CD14-positive monocyte (primary cell): ENCODE results near the gene VAMP7. TPM values are rescaled to one million over a fixed set of nuclear protein-coding genes. Genes with fewer than 3 reads are reported as not detected.

Experiments
- DNase-seq, 3 donors: peaks; one replicate each; pipeline ENCODE4 v3.0.0-alpha.2; 2011 to 2022
- H2AFZ ChIP-seq: 2 replicates; pipeline ENCODE4 v1.6.0; 2012; ENCODE audit warnings: mild to moderate bottlenecking, low read depth, low read length, inconsistent platforms; ENCODE audit not compliant: insufficient read depth, poor library complexity, severe bottlenecking
- H3K27ac ChIP-seq, 2 donors: 1 replicate in 1 of 2; 2 replicates in 1 of 2; pipeline ENCODE4 v1.5.1; 2012 to 2013; ENCODE audit warnings: low read length in 2 of 2, control low read depth in 1 of 2, inconsistent platforms in 1 of 2, low read depth in 1 of 2, mild to moderate bottlenecking in 1 of 2
- H3K27me3 ChIP-seq, 2 donors: one replicate each; pipeline versions ENCODE4 v1.6.0 to v1.6.1; 2011 to 2013; ENCODE audit warnings: low read length in 2 of 2; ENCODE audit not compliant: control insufficient read depth in 2 of 2, insufficient read depth in 2 of 2
- H3K36me3 ChIP-seq, 2 donors: replicated peaks in 1 of 2; 1 replicate in 1 of 2; 2 replicates in 1 of 2; pipeline versions ENCODE4 v1.5.1 to v1.6.1; 2012 to 2013; ENCODE audit warnings: low read length in 2 of 2, control low read depth in 1 of 2, inconsistent platforms in 1 of 2, mild to moderate bottlenecking in 1 of 2; ENCODE audit not compliant: insufficient read depth in 2 of 2, control insufficient read depth in 1 of 2
- H3K4me1 ChIP-seq, 2 donors: 1 replicate in 1 of 2; 2 replicates in 1 of 2; pipeline versions ENCODE4 v1.5.1 to v1.6.1; 2012 to 2013; ENCODE audit warnings: low read length in 2 of 2, control low read depth in 1 of 2, inconsistent platforms in 1 of 2, mild to moderate bottlenecking in 1 of 2, moderate library complexity in 1 of 2; ENCODE audit not compliant: insufficient read depth in 2 of 2, control insufficient read depth in 1 of 2
- H3K4me2 ChIP-seq: replicated peaks from 2 replicates; pipeline ENCODE3; 2012; ENCODE audit warnings: low read length, moderate library complexity, mild to moderate bottlenecking; ENCODE audit not compliant: poor library complexity, severe bottlenecking; ENCODE audit errors: extremely low read depth
- H3K4me3 ChIP-seq, 3 experiments: fragments of 200-600 bp in 1 of 3; sonication (generic) in 1 of 3; replicated peaks in 1 of 3; 1 replicate in 2 of 3; 2 replicates in 1 of 3; pipeline ENCODE4 v1.5.1; 2011 to 2013; ENCODE audit warnings: low read length in 3 of 3, mild to moderate bottlenecking in 3 of 3, control low read depth in 2 of 3, low read depth in 2 of 3, inconsistent platforms in 1 of 3, moderate library complexity in 1 of 3
- H3K79me2 ChIP-seq: 2 replicates; pipeline ENCODE4 v1.6.0; 2012; ENCODE audit warnings: mild to moderate bottlenecking, control low read depth, inconsistent platforms, low read length, moderate library complexity; ENCODE audit not compliant: insufficient read depth
- H3K9ac ChIP-seq: 2 replicates; pipeline ENCODE4 v1.6.0; 2017; ENCODE audit warnings: low read length, mild to moderate bottlenecking; ENCODE audit not compliant: insufficient read depth, poor library complexity, severe bottlenecking
- H3K9me3 ChIP-seq, 2 donors: replicated peaks in 1 of 2; 1 replicate in 1 of 2; 2 replicates in 1 of 2; pipeline versions ENCODE4 v1.5.1 to v1.6.1; 2012 to 2013; ENCODE audit warnings: low read length in 2 of 2, control low read depth in 1 of 2; ENCODE audit not compliant: control insufficient read depth in 1 of 2, insufficient read depth in 1 of 2
- H4K20me1 ChIP-seq: 2 replicates; pipeline ENCODE4 v1.6.0; 2012; ENCODE audit warnings: mild to moderate bottlenecking, low read length, control low read depth, moderate library complexity; ENCODE audit not compliant: insufficient read depth
- H3K27ac Mint-ChIP-seq, 7 donors: one replicate each; pipeline ENCODE4 v1.8.0; 2020; ENCODE audit warnings: mild to moderate bottlenecking in 7 of 7, mixed read lengths in 7 of 7, moderate library complexity in 6 of 7, inconsistent platforms in 2 of 7
- H3K27me3 Mint-ChIP-seq, 3 donors: one replicate each; pipeline ENCODE4 v1.8.0; 2021 to 2022; ENCODE audit warnings: low read depth in 3 of 3, mild to moderate bottlenecking in 3 of 3, mixed read lengths in 3 of 3, moderate library complexity in 3 of 3, inconsistent platforms in 1 of 3
- H3K36me3 Mint-ChIP-seq, 2 donors: one replicate each; pipeline ENCODE4 v1.8.0; 2020; ENCODE audit warnings: mixed read lengths in 2 of 2, inconsistent platforms in 1 of 2, mild to moderate bottlenecking in 1 of 2
- H3K4me1 Mint-ChIP-seq: one replicate; pipeline ENCODE4 v1.8.0; 2020; ENCODE audit warnings: mild to moderate bottlenecking, mixed read lengths
- H3K4me3 Mint-ChIP-seq, 2 donors: one replicate each; pipeline ENCODE4 v1.8.0; 2020; ENCODE audit warnings: mild to moderate bottlenecking in 2 of 2, mixed read lengths in 2 of 2, moderate library complexity in 1 of 2
- H3K9me3 Mint-ChIP-seq, 7 donors: one replicate each; pipeline ENCODE4 v1.8.0; 2020 to 2022; ENCODE audit warnings: mixed read lengths in 7 of 7, mild to moderate bottlenecking in 6 of 7, moderate library complexity in 6 of 7, inconsistent platforms in 2 of 7
- CTCF ChIP-seq: fragments of 200-600 bp; IDR thresholded peaks from one replicate; pipeline ENCODE4 v1.8.0; 2022; ENCODE audit warnings: antibody characterized with exemption, mild to moderate bottlenecking
- WGBS: methylation state at CpG from one replicate; pipeline ENCODE4 v1.1.5; 2013; ENCODE audit warnings: missing lambda C conversion rate; ENCODE audit not compliant: insufficient coverage; 5-methylcytosine and 5-hydroxymethylcytosine counted together
- intact Hi-C, 2 donors: fragments of 100-400 bp; cut with micrococcal nuclease; formaldehyde crosslinking; loops; one replicate each; pipeline versions ENCODE4 v1.15.0 to v1.15.1; 2023
- polyA plus RNA-seq, 3 donors: library from polyadenylated mRNA; depleted of rRNA in 1 of 3; unstranded in 2 of 3; stranded (reverse) in 1 of 3; fragments of 300-500 nt in 2 of 3; fragments of >200 nt in 1 of 3; fragmentation: Illumina TruSeq in 2 of 3; gene quantifications; 1 replicate in 2 of 3; 2 replicates in 1 of 3; pipeline ENCODE4 v1.2.3, GENCODE V29; 2012 to 2021

The VAMP7 gene
- polyA plus RNA-seq, 3 donors: 17.9 to 88.8 (median 67.5) TPM

- Mint-ChIP-seq H3K36me3 (no peaks in the 10 kb centered on the region), H3K9me3 (peaks cover 7 to 23% (median 18%) of the 10 kb centered on the region in 7 donors), H3K27ac (no peak overlapping the region), H3K4me3 (no peak overlapping the region), H3K4me1 (no peaks in the 10 kb centered on the region), H3K27me3 (peaks cover 0 to 4% (median 0%) of the 10 kb centered on the region in 3 donors)
- no peak overlapping the region for H3K27ac ChIP-seq
- no peaks in the 10 kb centered on the region for H3K79me2 ChIP-seq
- H3K36me3 ChIP-seq: no peaks in the 10 kb centered on the region
- intact Hi-C loops: no loop called here
- H3K27me3 ChIP-seq: no peaks in the 10 kb centered on the region
- no peaks in the 10 kb centered on the region for H4K20me1 ChIP-seq
- H3K9me3 ChIP-seq: peaks cover 7 to 23% of the 10 kb centered on the region in 2 donors
- no peaks in the 10 kb centered on the region for H3K4me1 ChIP-seq
- H3K9ac ChIP-seq: no peak overlapping the region
- no peak overlapping the region for H3K4me3 ChIP-seq
- no peak for TF ChIP-seq CTCF
- no peak overlapping the region for H3K4me2 ChIP-seq
- H2AFZ ChIP-seq: no peak overlapping the region
- WGBS: 88% methylated on average over 18 of the region's 18 CpGs
- DNase-seq: no peak
Measured at GRCh38 chrX:155865193-155865592, 16.0 kb upstream of the VAMP7 start.

- no peaks in the 10 kb centered on the region for H3K36me3 ChIP-seq
- no peak overlapping the region for H3K27ac Mint-ChIP-seq
- no peak for DNase-seq
- peaks cover 7 to 23% of the 10 kb centered on the region in 2 donors for H3K9me3 ChIP-seq
- no peaks in the 10 kb centered on the region for H3K79me2 ChIP-seq
- peaks cover 7 to 23% (median 18%) of the 10 kb centered on the region in 7 donors for H3K9me3 Mint-ChIP-seq
- H3K4me1 ChIP-seq: no peaks in the 10 kb centered on the region
- H3K4me1 Mint-ChIP-seq: no peaks in the 10 kb centered on the region
- WGBS: 100% methylated on average over 1 of the region's 4 CpGs
- H3K27me3 Mint-ChIP-seq: peaks cover 0 to 4% (median 0%) of the 10 kb centered on the region in 3 donors
- no peaks in the 10 kb centered on the region for H3K27me3 ChIP-seq
- no peaks in the 10 kb centered on the region for H4K20me1 ChIP-seq
- H3K27ac ChIP-seq: no peak overlapping the region
- no peak overlapping the region for H3K4me3 ChIP-seq
- TF ChIP-seq CTCF: no peak
- no peaks in the 10 kb centered on the region for H3K36me3 Mint-ChIP-seq
- intact Hi-C loops: no loop called here
- no peak overlapping the region for H3K9ac ChIP-seq
- H3K4me3 Mint-ChIP-seq: no peak overlapping the region
- H2AFZ ChIP-seq: no peak overlapping the region
- no peak overlapping the region for H3K4me2 ChIP-seq
Measured at GRCh38 chrX:155867821-155868220, 13.3 kb upstream of the VAMP7 start.
